ENCODE results near the gene PRSS36. TPM values are rescaled to one million over a fixed set of nuclear protein-coding genes. Genes with fewer than 3 reads are reported as not detected.

Gene PRSS36
- total and polyA plus RNA-seq, 9 of the 15 experiments (the other 6 are each of a cell fraction or from before 2014, with no cell fraction given): 0.09 to 1.2 (median 0.54) TPM; not detected in 2

GRCh38 chr16:31179747-31180459, 30.0 kb upstream of the PRSS36 start, which contains the start of gene FUS (continued):
- TF ChIP-seq TCF7 (IDR thresholded peaks at IDR 0.05; ENCODE audit: borderline replicate concordance): 0 out of 2 replicates have a peak, but pooled peaks have one; percentile 63
- TF ChIP-seq E2F6 (IDR thresholded peaks at IDR 0.05; ENCODE audit: borderline replicate concordance in 1 of 2, extremely low read depth in 1 of 2, insufficient read depth in 1 of 2, insufficient read length in 1 of 2, low read depth in 1 of 2, low read length in 1 of 2, poor library complexity in 1 of 2, severe bottlenecking in 1 of 2): peak in 1 of 2 experiments; percentile 62
- TF ChIP-seq ZNF143 (CRISPR knock-in tag; IDR thresholded peaks at IDR 0.05): peak; percentile 54; the same call in 1 of the 2 replicates
- TF ChIP-seq SMAD4 (CRISPR knock-in tag; conservative IDR thresholded peaks at IDR 0.05): peak; percentile 50
- no peak for TF ChIP-seq ZBTB11 (CRISPR knock-in tag; IDR thresholded peaks at IDR 0.05)
- peak; percentile 92 for TF ChIP-seq ASH1L (IDR thresholded peaks at IDR 0.05; ENCODE audit: borderline replicate concordance, low read depth, partially characterized antibody)
- TF ChIP-seq CBFA2T3 (IDR thresholded peaks at IDR 0.05): peak; percentile 29; the same call in 1 of the 2 replicates
- TF ChIP-seq SMAD3 (CRISPR knock-in tag; conservative IDR thresholded peaks at IDR 0.05): 0 out of 2 replicates have a peak, but pooled peaks have one; percentile 8
- peak; percentile 96 for TF ChIP-seq BHLHE40 (IDR thresholded peaks at IDR 0.05; ENCODE audit: low read length)
- TF ChIP-seq SNRNP70 (optimal IDR thresholded peaks at IDR 0.05; ENCODE audit: low read depth, low read length): peak; percentile 32
- peak; percentile 76 for TF ChIP-seq SETDB1 (IDR thresholded peaks at IDR 0.05; ENCODE audit: low read length)
- no peak for TF ChIP-seq ETS2 (tag; IDR thresholded peaks at IDR 0.05; ENCODE audit: borderline replicate concordance, poor library complexity, severe bottlenecking)
- 0 out of 2 replicates have a peak, but pooled peaks have one; percentile 17 for TF ChIP-seq NCOA1 (IDR thresholded peaks at IDR 0.05; ENCODE audit: low read depth)
- no peak for TF ChIP-seq MCM5 (IDR thresholded peaks at IDR 0.05; ENCODE audit: low read depth)
- TF ChIP-seq CLOCK (CRISPR knock-in tag; IDR thresholded peaks at IDR 0.05; ENCODE audit: borderline replicate concordance): no peak
- TF ChIP-seq HNRNPL (IDR thresholded peaks at IDR 0.05; ENCODE audit: low read depth, low read length): peak; percentile 87; the same call in 1 of the 2 replicates
- TF ChIP-seq POLR2A (conservative IDR thresholded peaks at IDR 0.05): peak; percentile 100
- TF ChIP-seq KLF13 (tag; IDR thresholded peaks at IDR 0.05; ENCODE audit: borderline replicate concordance, low read depth): peak; percentile 97
- no peak for TF ChIP-seq RFX7 (CRISPR knock-in tag; IDR thresholded peaks at IDR 0.05)

All from K562 (cell line).